Dermis microvascular lymphatic vessel endothelial cell (primary cell): ENCODE measurements around the gene GLE1. TPM values are rescaled to one million over a fixed set of nuclear protein-coding genes. Genes with fewer than 3 reads are reported as not detected.
"Not testable (repeated sequence)": the region's sequence is repeated elsewhere in the genome, so short reads cannot be mapped to it uniquely, and the experiment has no call there.

Source experiments
- DNase-seq, 2 donors: peaks; one replicate each; pipeline versions ENCODE4 v3.0.0 to v3.0.0-alpha.2; 2010; ENCODE audit warnings: low read depth in 2 of 2
- total RNA-seq: library from RNA; depleted of rRNA; stranded (reverse); fragments of >200 nt; gene quantifications from 2 replicates; pipeline ENCODE4 v1.2.1, GENCODE V29; 2014

The GLE1 gene
- total RNA-seq, 1 donor from 2014 or later, result 15.7 TPM

DNA sequence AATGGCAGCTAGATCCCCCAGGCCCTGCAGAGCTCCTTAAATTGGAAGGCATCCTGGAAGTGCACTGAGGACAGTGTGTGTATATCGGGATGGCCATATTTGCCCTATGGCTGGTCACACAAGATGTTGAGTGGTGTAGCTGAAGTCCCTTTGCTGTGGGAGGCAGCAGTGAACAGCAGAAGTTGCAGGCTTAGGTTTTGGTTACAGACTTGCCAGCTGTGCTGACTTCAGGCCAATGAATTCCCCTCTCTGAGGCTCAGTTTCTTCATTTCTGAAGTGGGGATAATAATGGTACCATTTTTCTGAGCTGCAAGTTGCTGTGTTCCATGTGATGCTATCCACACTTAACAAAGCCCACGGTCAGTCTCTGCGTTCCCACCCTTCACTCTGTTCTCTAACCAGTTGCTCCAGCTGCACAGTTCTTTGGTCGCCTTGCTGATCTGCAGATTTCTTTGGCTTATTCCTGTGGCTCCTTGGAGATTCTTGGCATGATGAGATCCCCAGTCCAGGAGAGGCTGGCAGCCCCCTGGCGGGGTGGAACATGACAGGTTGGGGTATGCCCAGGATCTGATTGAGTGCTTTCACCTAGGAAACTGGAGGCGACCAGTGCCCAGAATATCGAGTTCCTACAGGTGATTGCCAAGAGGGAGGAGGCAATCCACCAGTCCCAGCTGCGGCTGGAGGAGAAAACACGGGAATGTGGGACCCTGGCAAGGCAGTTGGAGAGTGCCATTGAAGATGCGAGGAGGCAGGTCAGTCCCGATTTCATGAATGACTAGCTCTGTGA is 6.5 kb upstream of the GLE1 start:
- no peak for DNase-seq

DNA sequence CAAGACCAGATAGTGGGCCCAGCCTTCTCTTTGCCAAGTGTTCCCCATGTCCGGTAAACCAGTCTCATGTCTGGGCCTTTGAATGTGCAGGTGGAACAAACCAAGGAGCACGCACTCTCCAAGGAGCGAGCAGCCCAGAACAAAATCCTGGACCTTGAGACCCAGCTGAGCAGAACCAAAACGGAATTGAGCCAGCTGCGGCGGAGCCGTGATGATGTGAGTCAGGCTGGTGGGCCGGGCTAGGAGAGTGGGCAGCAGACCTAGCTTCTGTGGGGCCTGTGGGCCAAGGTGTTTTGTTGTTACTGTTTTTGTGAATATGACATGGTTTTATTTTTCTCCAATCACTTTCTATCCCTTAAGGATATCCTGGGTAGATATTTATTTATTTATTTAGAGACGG is 5.6 kb upstream of the GLE1 start:
- DNase-seq, result no peak

DNA sequence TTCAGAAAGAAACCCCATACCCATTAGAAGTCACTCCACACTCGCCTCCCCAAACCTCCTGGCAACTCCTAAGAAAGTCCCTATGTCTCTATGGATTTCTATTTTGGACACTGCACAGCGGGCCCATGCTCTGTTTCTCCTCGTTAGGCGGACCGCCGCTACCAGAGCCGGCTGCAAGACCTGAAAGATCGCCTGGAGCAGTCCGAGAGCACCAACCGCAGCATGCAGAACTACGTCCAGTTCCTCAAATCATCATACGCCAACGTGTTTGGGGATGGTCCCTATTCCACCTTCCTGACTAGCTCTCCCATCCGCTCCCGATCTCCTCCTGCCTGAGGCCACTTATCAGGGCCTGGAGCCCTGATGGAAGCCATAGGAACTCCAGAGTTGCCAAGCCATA is 4.6 kb upstream of the GLE1 start:
- DNase-seq, result no peak

DNA sequence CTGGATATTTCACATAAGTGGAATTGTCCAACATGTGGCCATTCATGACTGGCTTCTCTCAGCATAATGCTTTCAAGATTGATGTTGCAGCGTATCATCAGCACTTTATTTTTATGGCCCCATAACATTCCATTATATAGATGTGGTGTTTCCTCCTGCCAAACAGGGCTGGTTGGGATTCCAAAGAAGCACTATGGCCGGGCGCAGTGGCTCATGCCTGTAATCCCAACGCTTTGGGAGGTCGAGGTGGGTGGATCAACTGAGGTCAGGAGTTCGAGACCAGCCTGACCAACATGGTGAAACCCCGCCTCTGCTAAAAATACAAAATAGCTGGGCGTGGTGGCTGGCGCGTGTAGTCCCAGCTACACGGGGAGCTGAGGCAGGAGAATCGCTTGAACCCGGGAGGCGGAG is 1.1 kb upstream of the GLE1 start:
- DNase-seq, result not testable (repeated sequence)

DNA sequence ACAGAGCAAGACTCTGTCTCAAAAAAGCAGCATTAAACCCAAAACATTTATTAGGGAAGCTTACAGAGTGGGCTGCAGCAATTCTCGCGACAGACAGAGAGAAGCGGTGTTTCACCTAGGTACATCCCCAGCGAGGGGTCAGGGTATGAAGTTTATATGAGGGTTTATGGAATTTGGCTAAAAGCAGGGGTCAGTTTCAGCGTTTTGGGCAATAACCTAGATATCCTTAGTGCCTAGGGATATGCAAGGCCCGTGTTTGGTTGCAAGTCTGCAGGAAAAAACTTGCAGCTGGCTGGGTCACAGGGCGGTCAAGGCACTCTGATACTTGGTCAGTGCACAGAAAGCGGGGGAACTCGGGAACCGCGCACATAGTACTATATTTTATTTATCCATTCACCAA is 649 bp upstream of the GLE1 start:
- DNase-seq, result peak in 1 of 2 donors; percentile 17

DNA sequence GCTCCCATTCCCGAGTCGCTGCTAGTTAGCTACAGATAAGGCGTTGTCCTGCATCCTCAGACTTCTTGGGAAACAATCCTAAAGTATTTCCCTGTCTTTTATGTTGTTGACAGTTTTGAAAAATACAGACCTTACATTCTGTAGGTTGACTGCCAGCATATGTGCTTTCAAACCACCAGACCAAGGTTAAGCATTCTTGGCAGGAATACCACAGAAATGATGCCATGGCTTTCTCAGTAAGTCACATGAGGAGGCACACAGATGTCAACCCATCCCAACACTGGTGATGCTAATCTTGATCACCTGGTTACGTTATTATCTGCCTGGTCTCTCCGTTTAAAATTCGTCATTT is 871 bp downstream of the GLE1 start:
- DNase-seq, result no peak

DNA sequence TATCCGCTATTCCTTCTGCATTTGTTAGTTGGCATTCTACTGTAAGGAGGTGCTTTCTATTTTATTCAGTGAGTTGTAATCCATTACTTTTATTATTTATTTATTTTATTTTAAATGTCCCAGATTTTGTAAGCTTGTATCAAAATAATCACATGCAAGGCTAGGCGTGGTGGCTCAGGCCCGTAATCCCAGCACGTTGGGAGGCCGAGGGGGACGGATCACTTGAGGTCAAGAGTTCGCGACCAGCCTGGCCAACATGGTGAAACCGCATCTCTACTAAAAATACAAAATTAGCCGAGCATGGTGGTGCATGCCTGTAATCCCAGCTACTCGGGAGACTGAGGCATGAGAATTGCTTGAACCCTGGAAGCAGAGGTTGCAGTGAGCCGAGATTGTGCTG is 1.4 kb downstream of the GLE1 start:
- not testable (repeated sequence) for DNase-seq

DNA sequence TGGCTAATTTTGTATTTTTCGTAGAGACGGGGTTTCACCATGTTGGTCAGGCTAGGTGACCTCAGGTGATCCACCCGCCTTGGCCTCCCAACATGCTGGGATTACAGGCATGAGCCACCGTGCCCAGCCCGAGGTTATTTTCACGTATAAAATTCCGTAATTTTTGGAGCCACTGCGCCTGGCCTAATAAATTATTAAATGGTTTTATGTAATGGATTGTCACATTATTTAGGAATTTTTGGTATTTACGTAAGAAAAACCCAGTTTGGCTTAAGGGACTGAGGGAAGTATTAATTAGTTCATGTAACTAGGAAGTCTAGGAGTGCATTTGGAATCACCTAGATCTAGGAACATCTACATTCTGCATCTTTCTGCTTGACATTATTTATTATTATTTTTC is 8.3 kb downstream of the GLE1 start:
- no peak for DNase-seq

DNA sequence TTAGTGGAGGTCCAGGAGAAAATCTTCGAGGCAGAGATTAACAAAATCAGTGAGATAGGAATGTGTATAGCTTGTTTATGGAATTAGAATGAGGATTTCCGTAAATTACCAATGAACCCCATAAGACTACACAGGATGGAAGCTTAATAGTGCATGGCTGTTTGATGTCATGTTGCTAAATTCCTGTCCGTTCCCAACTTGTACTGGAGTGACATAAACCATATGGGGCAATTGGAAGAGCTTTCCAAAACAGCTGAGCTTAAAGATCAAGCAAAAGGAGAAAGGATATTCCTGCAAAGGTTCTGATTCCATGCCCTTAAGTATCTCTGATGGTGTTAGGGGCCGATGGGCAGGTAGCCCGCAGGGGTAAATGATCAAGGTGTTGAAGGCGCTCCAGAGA is 17.4 kb downstream of the GLE1 start:
- no peak for DNase-seq

DNA sequence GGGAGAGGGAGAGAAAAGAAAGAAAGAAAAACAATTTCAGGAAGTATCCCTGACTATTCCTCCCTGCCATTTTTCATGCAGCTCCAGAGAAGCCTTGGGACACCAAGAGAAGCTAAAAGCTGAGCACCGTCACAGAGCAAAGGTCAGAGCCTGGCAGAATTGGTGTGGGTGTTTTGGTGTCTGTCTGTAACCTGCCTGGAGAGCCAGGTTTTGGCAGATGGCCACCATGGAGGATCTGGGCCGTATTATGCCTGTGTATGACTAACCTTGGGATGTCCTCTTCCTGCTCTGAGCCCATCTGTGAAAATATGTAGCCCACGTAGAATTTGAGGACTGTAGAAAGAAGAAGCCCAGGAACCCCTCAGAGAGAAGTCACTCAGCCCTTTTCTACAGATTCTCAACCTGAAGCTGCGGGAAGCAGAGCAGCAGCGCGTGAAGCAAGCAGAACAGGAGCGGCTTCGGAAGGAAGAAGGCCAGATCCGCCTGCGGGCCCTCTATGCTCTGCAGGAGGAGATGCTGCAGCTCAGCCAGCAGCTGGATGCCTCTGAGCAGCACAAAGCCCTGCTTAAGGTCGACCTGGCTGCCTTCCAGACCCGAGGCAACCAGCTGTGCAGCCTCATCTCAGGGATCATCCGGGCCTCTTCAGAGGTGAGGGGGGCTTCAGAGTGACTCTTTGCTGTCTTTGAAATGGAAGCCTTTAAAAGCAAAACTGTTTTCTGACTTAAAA is 18.8 kb downstream of the GLE1 start:
- DNase-seq, result peak; percentile 40 to 73

DNA sequence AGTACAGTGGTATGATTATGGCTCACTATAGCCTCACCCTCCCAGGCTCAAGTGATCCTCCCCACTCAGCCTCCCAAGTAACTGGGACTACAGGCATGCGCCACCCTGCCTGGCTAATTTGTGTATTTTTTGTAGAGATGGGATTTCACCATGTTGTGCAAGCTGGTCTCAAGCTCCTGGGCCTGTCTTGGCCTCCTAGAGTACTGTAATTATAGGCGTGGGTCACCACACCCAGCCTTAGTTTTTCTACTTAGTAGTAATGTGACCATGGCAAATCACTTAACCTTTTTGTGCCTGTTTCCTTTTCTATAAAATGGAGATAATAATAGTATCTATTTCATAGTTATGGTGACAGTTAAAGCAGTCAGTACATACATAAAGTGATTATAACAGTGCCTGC is 22.2 kb downstream of the GLE1 start:
- DNase-seq, result no peak

DNA sequence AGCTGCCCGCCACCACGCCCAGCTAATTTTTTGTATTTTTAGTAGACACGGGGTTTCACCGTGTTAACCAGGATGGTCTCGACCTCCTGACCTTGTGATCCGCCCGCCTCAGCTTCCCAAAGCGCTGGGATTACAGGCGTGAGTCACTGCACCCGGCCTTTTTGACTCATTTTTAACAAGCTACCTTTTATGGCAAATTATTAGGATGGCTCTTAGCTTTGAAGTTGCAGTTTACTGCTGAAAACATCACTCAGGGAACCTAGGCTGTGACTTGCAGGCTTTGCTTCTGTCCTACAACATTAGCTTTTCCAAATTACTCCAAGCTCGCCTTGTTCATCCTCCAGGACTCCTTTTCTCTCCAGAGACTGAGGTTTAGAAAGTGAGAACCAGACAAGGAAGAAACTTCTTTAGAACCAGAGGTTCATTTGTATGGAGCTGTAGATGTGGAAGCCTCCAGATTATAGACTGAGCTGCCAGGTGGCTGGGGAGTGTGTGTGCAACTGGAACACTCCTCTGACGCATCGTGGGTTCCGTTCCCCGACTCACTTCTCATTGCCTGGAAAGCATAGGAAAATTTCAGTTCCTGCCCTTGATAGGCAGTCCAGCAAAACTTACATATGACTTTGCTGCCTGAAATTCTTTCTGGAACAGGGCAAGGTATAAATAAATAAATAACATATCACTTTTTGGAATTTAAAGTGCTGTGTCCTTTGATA is 24.1 kb downstream of the GLE1 start:
- peak; percentile 73 to 85 for DNase-seq

DNA sequence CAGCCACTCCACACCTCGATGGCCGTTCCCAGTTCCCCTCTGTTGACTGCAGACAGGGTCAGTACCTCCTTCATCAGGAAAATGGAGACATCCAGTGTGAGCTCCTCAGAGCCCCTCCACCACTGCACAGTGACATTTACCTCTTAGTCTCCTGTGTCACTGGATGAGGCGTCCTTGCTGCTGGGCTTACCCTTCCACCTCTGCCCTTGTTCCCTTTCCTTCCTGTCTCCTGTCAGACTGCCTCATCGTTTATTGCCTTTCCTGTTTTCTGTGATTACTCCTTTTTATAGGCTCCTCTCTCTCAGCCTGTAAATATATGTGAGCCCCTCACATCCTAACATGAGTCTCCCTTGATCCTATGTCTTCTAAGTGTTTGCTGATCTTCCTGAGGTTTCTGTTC is 24.7 kb downstream of the GLE1 start:
- DNase-seq, result peak in 1 of 2 donors; percentile 46

DNA sequence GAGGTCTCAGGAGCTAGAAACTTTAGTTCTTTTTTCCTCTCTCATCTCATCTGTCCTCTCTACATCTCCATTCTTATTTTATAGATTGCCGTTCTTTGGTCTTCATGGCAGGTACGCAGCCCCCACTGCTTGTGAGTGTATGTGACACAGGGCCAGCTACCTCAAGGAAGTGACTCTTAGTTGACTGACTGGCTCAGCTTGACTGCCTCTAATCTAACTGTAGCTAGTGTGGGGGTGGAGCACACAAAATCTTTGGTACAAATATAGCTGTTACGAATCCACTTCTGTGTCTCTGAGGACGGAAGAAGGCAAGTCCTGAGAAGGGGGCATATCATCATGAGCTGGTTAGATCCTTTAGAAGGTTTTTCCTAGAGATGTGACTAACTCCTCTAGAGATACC is 28.1 kb downstream of the GLE1 start:
- no peak for DNase-seq

DNA sequence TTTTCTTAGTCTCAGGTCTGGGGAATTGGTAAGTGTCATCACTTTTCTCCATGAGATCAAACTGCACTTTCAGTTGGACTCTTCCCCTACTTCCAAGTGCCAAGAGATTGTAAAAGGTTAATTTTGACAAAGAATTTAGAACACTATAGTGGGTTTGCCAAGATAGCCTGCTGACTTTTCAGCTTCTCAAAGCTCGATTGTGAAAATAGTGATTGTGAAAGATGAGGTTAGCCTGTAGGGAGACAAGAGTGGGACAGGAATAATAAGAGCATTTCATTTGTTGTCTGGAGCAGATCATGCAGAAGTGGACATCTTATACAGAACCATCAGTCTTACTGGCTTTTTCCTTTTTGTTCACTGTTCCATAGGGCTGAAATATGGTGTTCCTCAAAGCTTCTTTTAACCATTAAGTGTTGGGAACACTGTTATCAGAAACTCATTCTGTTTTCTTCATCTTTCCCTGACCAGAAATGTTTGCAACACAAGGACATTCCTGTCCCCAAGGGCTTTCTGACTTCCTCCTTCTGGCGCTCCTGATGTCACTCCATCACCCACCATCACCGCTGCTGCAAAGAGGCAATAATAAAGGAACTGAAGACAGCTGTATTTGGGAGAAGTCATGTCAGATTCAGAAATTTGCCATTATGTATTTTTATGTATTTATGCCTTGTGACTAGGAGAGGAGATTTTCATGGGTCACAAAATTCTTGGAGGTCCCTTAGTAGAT is 36.3 kb downstream of the GLE1 start:
- no peak for DNase-seq

DNA sequence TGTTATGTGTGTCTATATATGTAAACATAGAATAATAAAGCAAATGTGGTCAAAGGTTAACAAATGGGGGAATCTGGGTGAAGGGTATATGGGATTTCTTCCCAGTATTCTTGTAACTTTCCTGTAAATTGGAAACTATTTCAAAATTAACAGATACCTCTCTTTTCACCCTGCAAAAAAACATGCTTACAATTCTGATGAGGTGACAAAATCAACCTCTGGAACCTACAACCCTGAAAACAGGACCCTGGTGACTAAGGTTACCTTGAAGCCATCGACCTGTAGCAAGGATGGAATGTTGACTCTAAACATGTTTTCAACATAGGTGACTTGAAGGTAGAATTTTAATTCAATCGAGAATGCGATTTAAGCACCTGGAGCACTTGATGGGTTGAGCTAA is 42.0 kb downstream of the GLE1 start:
- DNase-seq, result no peak

DNA sequence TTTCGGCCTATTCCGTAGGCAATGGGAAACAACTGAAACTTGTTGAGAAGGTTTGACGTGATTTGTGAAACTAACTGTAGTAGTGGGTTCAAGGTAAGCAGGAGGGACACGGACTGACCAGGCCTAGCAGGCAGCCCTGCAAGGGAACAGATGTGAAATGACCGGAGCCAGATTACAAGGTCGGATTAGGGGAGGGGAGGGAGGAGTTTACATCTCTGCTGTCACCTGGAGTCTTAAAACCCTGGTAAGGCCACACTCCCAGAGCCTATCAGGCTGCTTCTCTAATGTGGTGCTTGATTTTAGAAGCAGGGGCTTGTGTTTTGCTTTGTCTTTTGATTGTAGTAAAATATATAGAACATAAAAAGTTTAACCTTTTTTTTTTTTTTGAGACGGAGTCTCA is 44.4 kb downstream of the GLE1 start:
- no peak for DNase-seq

DNA sequence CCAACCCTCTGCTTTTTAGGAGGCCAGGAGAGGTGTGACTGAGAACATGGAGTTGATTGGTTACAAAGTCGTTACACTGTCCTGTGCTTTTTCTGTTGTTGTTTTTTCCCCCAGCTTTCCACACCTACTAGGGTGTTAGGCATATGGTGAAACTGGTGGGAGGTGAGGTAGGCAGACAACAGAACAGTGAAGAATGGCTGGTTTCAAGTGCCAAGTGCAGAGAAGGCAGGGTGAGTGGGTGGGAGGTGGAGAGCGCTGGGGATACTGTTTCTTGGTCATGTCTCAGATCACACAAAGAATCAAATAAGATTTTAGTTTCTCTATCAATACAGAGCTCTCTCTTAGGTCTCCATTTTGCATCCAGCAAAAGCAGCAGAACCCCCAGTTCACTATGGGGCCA is 45.7 kb downstream of the GLE1 start:
- DNase-seq, result no peak

DNA sequence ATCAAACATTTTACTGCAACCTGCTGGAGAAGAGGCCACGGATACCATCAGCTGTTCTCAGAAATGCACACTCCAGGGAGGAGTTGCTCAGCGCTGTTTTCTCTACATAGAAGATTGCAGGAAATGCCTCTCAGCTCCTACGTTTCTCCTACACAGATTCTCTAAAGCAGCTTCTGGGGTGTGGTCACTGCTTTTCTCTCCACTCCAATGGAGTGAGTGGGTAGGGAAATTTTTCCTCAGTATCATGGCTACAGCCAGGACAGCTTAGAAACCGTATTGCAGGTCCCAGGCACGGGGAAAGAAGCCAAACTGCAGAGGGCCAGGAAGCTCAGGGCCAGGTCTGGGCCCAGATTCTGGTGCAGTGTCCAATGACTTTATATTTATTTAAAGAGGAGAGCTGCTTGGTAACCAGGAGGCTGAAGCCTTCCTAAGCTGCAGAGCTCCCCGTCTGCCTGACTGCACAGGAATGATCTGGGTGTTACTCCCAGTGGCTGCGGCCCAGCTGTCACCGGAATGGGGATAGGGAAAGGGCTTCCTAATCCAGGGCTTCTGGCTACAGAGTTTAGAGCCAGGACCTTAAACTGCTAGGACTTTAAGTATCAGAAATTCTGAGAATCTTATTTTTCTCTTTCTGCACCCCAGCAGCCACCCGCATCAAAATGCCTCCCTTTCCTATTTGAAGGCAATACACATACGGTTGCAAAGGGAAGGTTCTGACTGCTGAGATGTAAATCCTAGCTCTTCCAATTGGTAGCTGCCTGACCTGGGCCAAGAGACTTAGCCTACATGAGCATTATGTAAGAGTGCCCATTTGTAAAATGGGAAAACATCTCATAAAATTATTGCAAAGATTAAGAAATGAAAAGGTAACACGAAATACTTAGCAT is 46.5 kb downstream of the GLE1 start:
- DNase-seq, result peak in 1 of 2 donors; percentile 25

DNA sequence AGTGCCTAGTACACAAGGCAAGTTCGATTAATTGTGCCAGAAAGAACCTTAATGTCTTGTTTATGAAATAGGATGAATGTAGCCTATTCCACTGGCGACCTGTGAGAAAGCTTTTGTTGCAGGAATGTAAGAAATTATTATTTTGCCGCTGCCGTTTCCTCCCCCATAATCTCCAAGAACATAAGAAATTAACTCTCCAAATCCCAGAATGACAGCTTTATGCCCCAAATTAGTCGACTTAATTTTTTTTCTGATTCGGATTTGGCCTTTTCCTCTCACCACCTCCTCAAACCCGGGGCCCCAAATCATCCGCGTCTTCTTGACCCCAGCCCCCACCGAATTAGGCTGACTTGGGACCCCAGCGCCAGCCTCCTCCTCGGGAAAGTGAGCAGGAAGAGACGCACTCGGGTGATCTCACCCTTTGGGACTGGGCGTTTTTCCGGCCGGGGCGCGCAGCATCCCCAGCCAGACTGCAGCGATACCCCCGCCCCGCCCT is 47.2 kb downstream of the GLE1 start:
- no peak for DNase-seq
